Motor neuron (in vitro differentiated cells): ENCODE data around the gene MICOS13. TPM values are rescaled to one million over a fixed set of nuclear protein-coding genes. Genes with fewer than 3 reads are reported as not detected.
"Not testable (repeated sequence)": the region's sequence is repeated elsewhere in the genome, so short reads cannot be mapped to it uniquely, and the experiment has no call there.

Experiments
- ATAC-seq, 8 experiments: fragments of 200-7000 bp; cut with Tn5 transposase; replicated peaks in 6 of 8; 2 replicates each; pipeline ENCODE4 v1.8.0; 2021; ENCODE audit warnings: mild to moderate bottlenecking in 8 of 8, moderate library complexity in 8 of 8
- H3K27ac ChIP-seq, 2 donors: fragments of 250-450 bp; sonication (Bioruptor Pico); 2 replicates each; pipeline ENCODE4 v1.9.0; 2021; ENCODE audit warnings: antibody characterized with exemption in 2 of 2, mild to moderate bottlenecking in 2 of 2, moderate library complexity in 1 of 2
- H3K4me1 ChIP-seq, 2 donors: fragments of 250-450 bp; sonication (Bioruptor Pico); replicated peaks in 1 of 2; 2 replicates each; pipeline ENCODE4 v1.6.1; 2021; ENCODE audit warnings: antibody characterized with exemption in 2 of 2, mild to moderate bottlenecking in 2 of 2, moderate library complexity in 1 of 2
- H3K4me3 ChIP-seq, 5 donors: fragments of 250-450 bp; sonication (Bioruptor Pico); 2 replicates each; pipeline ENCODE4 v1.9.0; 2021; ENCODE audit warnings: antibody characterized with exemption in 5 of 5, mild to moderate bottlenecking in 5 of 5, moderate library complexity in 4 of 5
- WGBS, 10 experiments: fragments of 450-650 bp; shearing (Covaris generic); methylation state at CpG; one replicate each; pipeline ENCODE4 v1.0.0; 2022; 5-methylcytosine and 5-hydroxymethylcytosine counted together
- in situ Hi-C, 9 experiments: fragments of 400-800 bp; cut with MboI; loops; one replicate each; pipeline ENCODE4 v1.15.0; 2021; ENCODE audit warnings: low sequenced_read_pairs in 9 of 9, low pct_unique_long_range_greater_than_20kb in 2 of 9; ENCODE audit not compliant: unreplicated experiment in 9 of 9
- total RNA-seq, 8 experiments: library from RNA; unstranded; fragments of 300-600 nt; gene quantifications; 2 replicates each; pipeline versions ENCODE4 v1.2.3 to v1.2.4, GENCODE V29; 2022

MICOS13 gene
- total RNA-seq, 8 experiments from 2014 or later, result 36.6 to 86.7 (median 54.2) TPM

- H3K4me1 ChIP-seq, result no peaks in the 10 kb centered on the region
- whole genome bisulfite sequencing, 10 experiments, result 90 to 100% (median 90%) methylated on average over 1 to 2 of the region's 8 CpGs; no CpG with 5 or more reads in 7 of the 10 experiments
- no peak overlapping the region for H3K27ac ChIP-seq
- no peak overlapping the region for H3K4me3 ChIP-seq
- in situ Hi-C loops, result no loop called here
- no peak for ATAC-seq
Measured at GRCh38 chr19:5711025-5711424, 30.7 kb upstream of the MICOS13 start.

- Histone ChIP-seq H3K4me3 (no peak overlapping the region), H3K4me1 (no peaks in the 10 kb centered on the region), H3K27ac (no peak overlapping the region)
- in situ Hi-C loops, result no loop called here
- ATAC-seq, result peak in 5 of 8 experiments; percentile 11 to 31 (median 23)
- WGBS, 10 experiments, result no CpG with 5 or more reads among the region's 37 CpGs
Measured at GRCh38 chr19:5707576-5708575, 27.6 kb upstream of the MICOS13 start.

- no peaks in the 10 kb centered on the region for H3K4me1 ChIP-seq
- peak in 4 of 8 experiments; percentile 3 to 15 (median 11) for ATAC-seq
- H3K27ac ChIP-seq, result no peak overlapping the region
- in situ Hi-C loops, result no loop called here
- H3K4me3 ChIP-seq, result no peak overlapping the region
- 80 to 98% (median 89%) methylated on average over 2 to 15 of the region's 35 CpGs; no CpG with 5 or more reads in 4 of the 10 experiments for WGBS, 10 experiments
Measured at GRCh38 chr19:5706876-5707573, 26.7 kb upstream of the MICOS13 start.

GRCh38 chr19:5705552-5705951, 25.2 kb upstream of the MICOS13 start:
- H3K27ac ChIP-seq, result no peak overlapping the region
- no peak overlapping the region for H3K4me3 ChIP-seq
- in situ Hi-C loops, result no loop called here
- ATAC-seq, result peak in 1 of 8 experiments; percentile 2
- 90 to 100% (median 100%) methylated on average over 2 to 7 of the region's 16 CpGs; no CpG with 5 or more reads in 6 of the 10 experiments for WGBS, 10 experiments
- no peaks in the 10 kb centered on the region for H3K4me1 ChIP-seq

GRCh38 chr19:5703819-5704818, 23.8 kb upstream of the MICOS13 start:
- H3K4me3 ChIP-seq, result no peak overlapping the region
- peak in 1 of 8 experiments; percentile 3 for ATAC-seq
- no peak overlapping the region for H3K27ac ChIP-seq
- 88 to 100% (median 95%) methylated on average over 5 to 11 of the region's 40 CpGs; no CpG with 5 or more reads in 6 of the 10 experiments for WGBS, 10 experiments
- no peaks in the 10 kb centered on the region for H3K4me1 ChIP-seq
- in situ Hi-C loops, result no loop called here

GRCh38 chr19:5702053-5702410, 21.7 kb upstream of the MICOS13 start:
- WGBS, 10 experiments, result no CpG with 5 or more reads among the region's 28 CpGs
- H3K27ac ChIP-seq, ATAC-seq, H3K4me3 ChIP-seq, in situ Hi-C loops, H3K4me1 ChIP-seq: not testable (repeated sequence)

- no peaks in the 10 kb centered on the region for H3K4me1 ChIP-seq
- 94 to 100% (median 97%) methylated on average over 5 to 11 of the region's 22 CpGs; no CpG with 5 or more reads in 4 of the 10 experiments for WGBS, 10 experiments
- no peak for ATAC-seq
- in situ Hi-C loops, result no loop called here
- no peak overlapping the region for H3K27ac ChIP-seq
- H3K4me3 ChIP-seq, result no peak overlapping the region
Measured at GRCh38 chr19:5700455-5701092, 20.3 kb upstream of the MICOS13 start.

- no peak overlapping the region for H3K27ac ChIP-seq
- no peak for ATAC-seq
- no peaks in the 10 kb centered on the region for H3K4me1 ChIP-seq
- 90 to 100% (median 97%) methylated on average over 1 to 10 of the region's 38 CpGs; no CpG with 5 or more reads in 5 of the 10 experiments for WGBS, 10 experiments
- H3K4me3 ChIP-seq, result no peak overlapping the region
- in situ Hi-C loops, result no loop called here
Measured at GRCh38 chr19:5698635-5699422, 18.5 kb upstream of the MICOS13 start.

- 100% methylated on average over 2 of the region's 30 CpGs; no CpG with 5 or more reads in 9 of the 10 experiments for WGBS, 10 experiments
- ATAC-seq, result peak in 1 of 8 experiments; percentile 5
- no peak overlapping the region for H3K4me3 ChIP-seq
- no peak overlapping the region for H3K27ac ChIP-seq
- in situ Hi-C loops, result no loop called here
- no peaks in the 10 kb centered on the region for H3K4me1 ChIP-seq
Measured at GRCh38 chr19:5697890-5698634, 17.7 kb upstream of the MICOS13 start.

- WGBS, 10 experiments, result 66 to 100% (median 80%) methylated on average over 1 to 8 of the region's 25 CpGs; no CpG with 5 or more reads in 7 of the 10 experiments
Measured at GRCh38 chr19:5697022-5697889, 16.9 kb upstream of the MICOS13 start.

More at GRCh38 chr19:5697022-5697889, 16.9 kb upstream of the MICOS13 start:
- no peak overlapping the region for H3K4me3 ChIP-seq
- in situ Hi-C loops, result no loop called here
- H3K27ac ChIP-seq, result no peak overlapping the region
- ATAC-seq, result peak in 2 of 8 experiments; percentile 0 to 4
- no peaks in the 10 kb centered on the region for H3K4me1 ChIP-seq
